ENCODE results near the gene ZFYVE27.

ZFYVE27 gene

GRCh38 chr10:97701438-97702069 is 35.4 kb upstream of the ZFYVE27 start:
- peaks cover 2% of the 10 kb centered on the region; the same call in 1 of the 2 replicates for H3K4me1 ChIP-seq
- DNase-seq, result peak; percentile 60
- H3K9me3 ChIP-seq, result no peaks in the 10 kb centered on the region
- no peaks in the 10 kb centered on the region for H3K36me3 ChIP-seq
- no peaks in the 10 kb centered on the region for H3K27me3 ChIP-seq
- peak; percentile 96 for TF ChIP-seq CTCF (IDR thresholded peaks at IDR 0.05; ENCODE audit: low read depth, low read length)
- H3K4me3 ChIP-seq (ENCODE audit: low read depth, low read length), result no peak overlapping the region

- Histone ChIP-seq H3K36me3 (no peaks in the 10 kb centered on the region), H3K4me1 (0 out of 2 replicates have a peak, but pooled peaks cover 2% of the 10 kb centered on the region), H3K4me3 (ENCODE audit: low read depth, low read length) (no peak overlapping the region), H3K9me3 (no peaks in the 10 kb centered on the region), H3K27me3 (no peaks in the 10 kb centered on the region)
- no peak for DNase-seq
- no peak for TF ChIP-seq CTCF (IDR thresholded peaks at IDR 0.05; ENCODE audit: low read depth, low read length)
Observed at GRCh38 chr10:97703398-97704067, 33.4 kb upstream of the ZFYVE27 start.

- H3K4me1 ChIP-seq, result 0 out of 2 replicates have a peak, but pooled peaks cover 2% of the 10 kb centered on the region
- H3K27me3 ChIP-seq, result no peaks in the 10 kb centered on the region
- no peak for TF ChIP-seq CTCF (IDR thresholded peaks at IDR 0.05; ENCODE audit: low read depth, low read length)
- no peaks in the 10 kb centered on the region for H3K9me3 ChIP-seq
- H3K4me3 ChIP-seq (ENCODE audit: low read depth, low read length), result no peak overlapping the region
- no peaks in the 10 kb centered on the region for H3K36me3 ChIP-seq
- no peak for DNase-seq
Observed at GRCh38 chr10:97704341-97704740, 32.6 kb upstream of the ZFYVE27 start.

- Histone ChIP-seq H3K27me3 (no peaks in the 10 kb centered on the region), H3K9me3 (no peaks in the 10 kb centered on the region), H3K4me1 (0 out of 2 replicates have a peak, but pooled peaks cover 2% of the 10 kb centered on the region), H3K36me3 (no peaks in the 10 kb centered on the region), H3K4me3 (ENCODE audit: low read depth, low read length) (no peak overlapping the region)
- DNase-seq, result no peak
- no peak for TF ChIP-seq CTCF (IDR thresholded peaks at IDR 0.05; ENCODE audit: low read depth, low read length)
Observed at GRCh38 chr10:97705006-97705670, 31.8 kb upstream of the ZFYVE27 start.

GRCh38 chr10:97707134-97707861 is 29.6 kb upstream of the ZFYVE27 start:
- no peak for TF ChIP-seq CTCF (IDR thresholded peaks at IDR 0.05; ENCODE audit: low read depth, low read length)
- H3K4me1 ChIP-seq, result no peaks in the 10 kb centered on the region

More at GRCh38 chr10:97707134-97707861, 29.6 kb upstream of the ZFYVE27 start:
- H3K9me3 ChIP-seq, result no peaks in the 10 kb centered on the region
- no peak overlapping the region for H3K4me3 ChIP-seq (ENCODE audit: low read depth, low read length)
- no peaks in the 10 kb centered on the region for H3K36me3 ChIP-seq
- no peak for DNase-seq
- no peaks in the 10 kb centered on the region for H3K27me3 ChIP-seq

Data from BE2C (cell line).